DMS153 treated with DMSO at 0.1 percent for 48 hours (cell line): ENCODE measurements around the gene SOD1.
"Not testable (repeated sequence)": the region's sequence is repeated elsewhere in the genome, so short reads cannot be mapped to it uniquely, and the experiment has no call there.

Experiments
- DNase-seq: peaks from one replicate; lab custom pipeline; 2025; ENCODE audit not compliant: unreplicated experiment; lab: John Stamatoyannopoulos, UW

The SOD1 gene

GRCh38 chr21:31654821-31655580 is 4.5 kb upstream of the SOD1 start:
- DNase-seq, result not testable (repeated sequence)

- no peak for DNase-seq
These were observed 3.0 kb upstream of the SOD1 start for GRCh38 chr21:31656199-31657095.

GRCh38 chr21:31658053-31658452 is 1.4 kb upstream of the SOD1 start:
- no peak for DNase-seq

DNA sequence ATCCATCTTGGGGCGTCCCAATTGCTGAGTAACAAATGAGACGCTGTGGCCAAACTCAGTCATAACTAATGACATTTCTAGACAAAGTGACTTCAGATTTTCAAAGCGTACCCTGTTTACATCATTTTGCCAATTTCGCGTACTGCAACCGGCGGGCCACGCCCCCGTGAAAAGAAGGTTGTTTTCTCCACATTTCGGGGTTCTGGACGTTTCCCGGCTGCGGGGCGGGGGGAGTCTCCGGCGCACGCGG is 282 bp upstream of the SOD1 start:
- DNase-seq, result no peak

GRCh38 chr21:31660259-31660565 is 719 bp downstream of the SOD1 start:
- peak; percentile 15 for DNase-seq

GRCh38 chr21:31660591-31660990 is 1.1 kb downstream of the SOD1 start:
- no peak for DNase-seq

DNA sequence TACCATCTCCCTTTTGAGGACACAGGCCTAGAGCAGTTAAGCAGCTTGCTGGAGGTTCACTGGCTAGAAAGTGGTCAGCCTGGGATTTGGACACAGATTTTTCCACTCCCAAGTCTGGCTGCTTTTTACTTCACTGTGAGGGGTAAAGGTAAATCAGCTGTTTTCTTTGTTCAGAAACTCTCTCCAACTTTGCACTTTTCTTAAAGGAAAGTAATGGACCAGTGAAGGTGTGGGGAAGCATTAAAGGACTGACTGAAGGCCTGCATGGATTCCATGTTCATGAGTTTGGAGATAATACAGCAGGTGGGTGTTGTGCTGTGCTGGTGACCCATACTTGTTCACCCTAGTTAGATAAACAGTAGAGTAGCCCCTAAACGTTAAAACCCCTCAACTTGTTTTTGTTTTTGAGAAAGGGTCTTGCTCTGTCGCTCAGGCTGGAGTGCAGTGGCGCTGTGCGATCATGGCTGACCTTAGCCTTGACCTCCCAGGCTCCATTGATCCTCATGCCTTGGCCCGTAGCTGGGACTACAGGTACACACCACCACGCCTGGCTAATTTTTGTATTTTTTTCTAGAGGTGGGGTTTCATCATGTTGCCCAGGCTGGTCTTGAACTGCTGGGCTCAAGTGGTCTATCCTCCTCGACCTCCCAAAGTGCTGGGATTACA is 4.2 kb downstream of the SOD1 start:
- no peak for DNase-seq

GRCh38 chr21:31665397-31665796 is 5.9 kb downstream of the SOD1 start:
- no peak for DNase-seq

GRCh38 chr21:31665869-31666268 is 6.4 kb downstream of the SOD1 start:
- not testable (repeated sequence) for DNase-seq

GRCh38 chr21:31666445-31667010 is 7.0 kb downstream of the SOD1 start:
- DNase-seq, result no peak

GRCh38 chr21:31667132-31667531 is 7.6 kb downstream of the SOD1 start:
- DNase-seq, result no peak

DNA sequence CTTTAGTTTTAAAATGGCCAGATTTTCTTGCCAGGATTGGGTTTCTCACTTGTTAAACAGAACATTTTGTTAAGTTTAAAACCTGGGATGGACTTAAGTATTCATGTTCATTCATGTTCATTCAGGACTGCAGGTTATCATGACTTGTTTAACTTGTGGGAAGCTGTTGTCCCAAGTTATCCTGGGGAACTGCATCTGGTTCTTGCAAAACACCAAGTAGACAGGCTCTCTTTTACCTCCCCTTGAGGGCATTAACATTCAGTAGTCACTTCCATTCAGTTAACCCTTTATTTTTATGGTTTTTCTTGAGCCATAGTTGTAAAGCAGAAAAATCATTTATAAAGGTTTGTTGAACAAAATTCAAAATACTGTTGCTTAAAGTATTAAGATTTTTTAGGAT is 8.1 kb downstream of the SOD1 start:
- no peak for DNase-seq

- no peak for DNase-seq
These were observed 9.4 kb downstream of the SOD1 start for GRCh38 chr21:31668651-31669491.

- no peak for DNase-seq
These were observed 10.6 kb downstream of the SOD1 start for GRCh38 chr21:31670070-31670469.

DNA sequence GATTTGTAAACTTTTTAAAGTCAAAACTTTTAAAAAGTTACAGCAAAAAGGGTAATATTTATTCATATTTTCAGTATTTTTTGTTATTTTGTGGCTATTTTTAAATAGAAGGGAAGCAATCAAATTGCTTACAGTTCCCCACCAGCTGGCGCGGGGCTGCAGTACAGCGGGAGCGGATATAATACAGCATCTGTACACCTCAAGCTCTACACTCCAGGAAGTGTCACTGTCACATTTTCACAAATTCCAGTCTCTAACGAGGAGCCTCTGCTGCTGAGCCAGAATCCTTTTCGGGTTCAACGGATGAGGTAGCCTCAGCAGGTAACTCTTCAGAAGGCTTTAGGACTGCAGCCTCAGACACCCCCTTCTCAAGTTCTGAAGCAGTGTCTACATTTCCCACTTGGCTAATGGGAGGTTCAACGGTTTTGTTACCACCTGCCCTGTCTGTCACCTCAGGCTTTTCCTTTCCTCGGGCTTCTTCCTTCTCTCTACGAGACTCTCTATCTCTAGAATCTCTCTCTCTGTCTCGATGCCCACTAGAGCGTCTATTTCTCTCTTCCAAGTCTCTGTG is 11.7 kb downstream of the SOD1 start:
- DNase-seq, result no peak

DNA sequence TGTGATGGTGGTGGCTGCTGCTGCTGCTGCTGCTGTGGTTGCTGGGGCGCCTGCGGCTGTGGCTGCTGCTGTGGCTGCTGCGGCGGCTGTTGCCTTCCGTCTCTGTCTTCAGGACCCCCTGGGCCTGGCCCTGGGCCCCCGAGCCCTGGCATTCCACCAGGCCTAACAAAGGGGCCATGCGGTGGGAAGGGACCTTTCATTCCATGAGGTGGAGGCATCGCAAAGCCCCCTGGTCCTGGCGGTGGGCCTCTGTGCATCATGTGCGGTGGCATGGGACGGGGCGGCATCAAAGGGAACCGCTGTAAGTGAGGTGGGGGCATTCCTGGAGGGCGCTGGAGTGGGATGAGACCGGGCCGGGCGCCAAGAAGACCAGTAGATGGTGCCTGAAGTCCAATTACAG is 12.4 kb downstream of the SOD1 start:
- no peak for DNase-seq

- no peak for DNase-seq
These were observed 13.9 kb downstream of the SOD1 start for GRCh38 chr21:31673321-31673912.

GRCh38 chr21:31675318-31675717 is 15.8 kb downstream of the SOD1 start:
- DNase-seq, result no peak

DNA sequence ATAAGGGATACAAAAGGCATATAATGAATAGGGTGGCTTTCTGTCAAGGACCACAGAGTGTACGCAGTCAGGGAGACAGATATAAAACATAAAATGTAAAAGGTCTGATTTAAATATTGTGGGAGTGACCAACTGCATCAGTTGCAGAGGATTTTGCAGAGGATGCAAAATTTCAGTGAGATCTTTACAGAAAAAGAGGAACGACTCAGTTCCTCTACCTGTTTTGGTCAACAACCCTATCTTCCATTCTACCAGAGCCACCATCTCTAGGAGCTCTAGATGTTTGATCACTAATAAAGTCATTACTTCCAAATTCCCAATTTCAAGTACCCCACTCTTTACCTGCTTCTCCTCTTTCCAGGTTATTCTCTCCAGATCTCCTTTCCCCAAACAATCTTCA is 16.5 kb downstream of the SOD1 start:
- DNase-seq, result no peak

GRCh38 chr21:31677047-31677446 is 17.6 kb downstream of the SOD1 start:
- no peak for DNase-seq
